SK-N-MC (cell line): ENCODE data around the gene ZNHIT3.

ENCODE experiments used
- EZH2 ChIP-seq: fragments of 200-600 bp; sonication (generic); IDR thresholded peaks from one replicate; pipeline ENCODE4 v1.6.1; 2017; ENCODE audit warnings: antibody characterized with exemption
- FOXP2 ChIP-seq: optimal IDR thresholded peaks from 2 replicates; pipeline ENCODE3; 2011; ENCODE audit warnings: mild to moderate bottlenecking, moderate library complexity; ENCODE audit not compliant: insufficient read depth; ENCODE audit errors: extremely low read length, control extremely low read depth
- POLR2AphosphoS5 ChIP-seq: IDR thresholded peaks from 2 replicates; pipeline ENCODE4 v1.6.1; 2012; ENCODE audit warnings: mild to moderate bottlenecking, low read depth, low read length, borderline replicate concordance

GRCh38 chr17:36534840-36535668, 48.6 kb downstream of the ZNHIT3 start, which contains the start of the genes MYO19 and PIGW:
- no peak for TF ChIP-seq EZH2
- TF ChIP-seq POLR2AphosphoS5 = peak; percentile 96
- TF ChIP-seq FOXP2 = no peak
